ENCODE measurements around the gene SHOC2.

The SHOC2 gene

GRCh38 chr10:110883924-110884323, 35.5 kb upstream of the SHOC2 start:
- H3K18ac ChIP-seq (ENCODE audit: low read depth in 1 of 2, low read length in 2 of 2), result no peak overlapping the region
- H2BK5ac ChIP-seq (ENCODE audit: low read depth, low read length, poor library complexity, severe bottlenecking), result peak overlapping the region; percentile 31
- no peak for DNase-seq
- no peak overlapping the region for H2AK5ac ChIP-seq (ENCODE audit: low read length, severe bottlenecking)
- H3K14ac ChIP-seq (ENCODE audit: low read length in 2 of 2), result no peak overlapping the region
- H3K27me3 ChIP-seq (ENCODE audit: control insufficient read depth in 1 of 2, insufficient read depth in 1 of 2, low read length in 2 of 2), result no peaks in the 10 kb centered on the region
- H3K23ac ChIP-seq (ENCODE audit: low read length in 2 of 2), result no peak overlapping the region
- H2BK15ac ChIP-seq (ENCODE audit: low read depth, poor library complexity, severe bottlenecking), result no peak overlapping the region
- H3K36me3 ChIP-seq (ENCODE audit: control insufficient read depth in 1 of 2, insufficient read depth in 2 of 2, low read depth in 1 of 2, low read length in 2 of 2), result peaks cover 6 to 99% of the 10 kb centered on the region in 2 experiments
- peaks cover 2% of the 10 kb centered on the region for H3K4me1 ChIP-seq (ENCODE audit: control insufficient read depth, insufficient read depth, low read depth, low read length)
- H3K9me3 ChIP-seq (ENCODE audit: control insufficient read depth, low read length), result no peaks in the 10 kb centered on the region
- H2BK12ac ChIP-seq (ENCODE audit: low read length in 2 of 2), result no peak overlapping the region
- H4K91ac ChIP-seq (ENCODE audit: low read length), result no peak overlapping the region
- H3K79me1 ChIP-seq (replicated peaks; ENCODE audit: low read length, poor library complexity, severe bottlenecking), result peaks cover 2% of the 10 kb centered on the region
- H3K9ac ChIP-seq (ENCODE audit: low read length), result no peak overlapping the region
- H3K4me2 ChIP-seq (ENCODE audit: low read length, poor library complexity, severe bottlenecking), result peak overlapping the region; percentile 50
- WGBS, result 90% methylated on average over 10 of the region's 10 CpGs
- no peak overlapping the region for H2BK120ac ChIP-seq (ENCODE audit: low read depth, low read length)
- no peak overlapping the region for H2AFZ ChIP-seq (ENCODE audit: low read depth, low read length)
- H4K8ac ChIP-seq (ENCODE audit: low read length), result no peak overlapping the region
- no peak overlapping the region for H3K4ac ChIP-seq (ENCODE audit: low read depth in 1 of 2, low read length in 2 of 2)
- no peak overlapping the region for H3K4me3 ChIP-seq (ENCODE audit: insufficient read depth in 1 of 2, low read depth in 1 of 2, low read length in 2 of 2)
- H3K27ac ChIP-seq (ENCODE audit: low read length, poor library complexity, severe bottlenecking), result peak overlapping the region; percentile 54

- Histone ChIP-seq H3K36me3 (ENCODE audit: control insufficient read depth in 1 of 2, insufficient read depth in 2 of 2, low read depth in 1 of 2, low read length in 2 of 2) (peaks cover 3 to 98% of the 10 kb centered on the region in 2 experiments), H3K4ac (ENCODE audit: low read depth in 1 of 2, low read length in 2 of 2) (no peak overlapping the region), H3K27ac (ENCODE audit: low read length, poor library complexity, severe bottlenecking) (no peak overlapping the region), H2AK5ac (ENCODE audit: low read length, severe bottlenecking) (no peak overlapping the region), H3K79me1 (replicated peaks; ENCODE audit: low read length, poor library complexity, severe bottlenecking) (peaks cover 2% of the 10 kb centered on the region), H3K4me1 (ENCODE audit: control insufficient read depth, insufficient read depth, low read depth, low read length) (peaks cover 2% of the 10 kb centered on the region), H4K91ac (ENCODE audit: low read length) (no peak overlapping the region), H3K9ac (ENCODE audit: low read length) (no peak overlapping the region), H4K8ac (ENCODE audit: low read length) (no peak overlapping the region), H2BK120ac (ENCODE audit: low read depth, low read length) (no peak overlapping the region), H3K27me3 (ENCODE audit: control insufficient read depth in 1 of 2, insufficient read depth in 1 of 2, low read length in 2 of 2) (no peaks in the 10 kb centered on the region), H2BK15ac (ENCODE audit: low read depth, poor library complexity, severe bottlenecking) (no peak overlapping the region), H3K4me3 (ENCODE audit: insufficient read depth in 1 of 2, low read depth in 1 of 2, low read length in 2 of 2) (no peak overlapping the region), H3K18ac (ENCODE audit: low read depth in 1 of 2, low read length in 2 of 2) (no peak overlapping the region), H3K14ac (ENCODE audit: low read length in 2 of 2) (no peak overlapping the region), H2BK5ac (ENCODE audit: low read depth, low read length, poor library complexity, severe bottlenecking) (no peak overlapping the region), H2AFZ (ENCODE audit: low read depth, low read length) (no peak overlapping the region), H3K9me3 (ENCODE audit: control insufficient read depth, low read length) (no peaks in the 10 kb centered on the region), H3K4me2 (ENCODE audit: low read length, poor library complexity, severe bottlenecking) (no peak overlapping the region), H2BK12ac (ENCODE audit: low read length in 2 of 2) (no peak overlapping the region), H3K23ac (ENCODE audit: low read length in 2 of 2) (no peak overlapping the region)
- no peak for DNase-seq
- WGBS, result 67% methylated on average over 4 of the region's 5 CpGs
These were observed 33.3 kb upstream of the SHOC2 start for GRCh38 chr10:110885932-110886674.

- Histone ChIP-seq H3K23ac (ENCODE audit: low read length in 2 of 2) (no peak overlapping the region), H3K27me3 (ENCODE audit: control insufficient read depth in 1 of 2, insufficient read depth in 1 of 2, low read length in 2 of 2) (no peaks in the 10 kb centered on the region), H2BK120ac (ENCODE audit: low read depth, low read length) (no peak overlapping the region), H3K4me1 (ENCODE audit: control insufficient read depth, insufficient read depth, low read depth, low read length) (peaks cover 2% of the 10 kb centered on the region), H3K18ac (ENCODE audit: low read depth in 1 of 2, low read length in 2 of 2) (no peak overlapping the region), H3K36me3 (ENCODE audit: control insufficient read depth in 1 of 2, insufficient read depth in 2 of 2, low read depth in 1 of 2, low read length in 2 of 2) (peaks cover 0 to 98% of the 10 kb centered on the region in 2 experiments), H3K4me2 (ENCODE audit: low read length, poor library complexity, severe bottlenecking) (no peak overlapping the region), H3K9me3 (ENCODE audit: control insufficient read depth, low read length) (no peaks in the 10 kb centered on the region), H3K14ac (ENCODE audit: low read length in 2 of 2) (no peak overlapping the region), H2AK5ac (ENCODE audit: low read length, severe bottlenecking) (no peak overlapping the region), H3K27ac (ENCODE audit: low read length, poor library complexity, severe bottlenecking) (no peak overlapping the region), H2BK5ac (ENCODE audit: low read depth, low read length, poor library complexity, severe bottlenecking) (no peak overlapping the region), H3K4ac (ENCODE audit: low read depth in 1 of 2, low read length in 2 of 2) (no peak overlapping the region), H3K9ac (ENCODE audit: low read length) (no peak overlapping the region), H2BK12ac (ENCODE audit: low read length in 2 of 2) (no peak overlapping the region), H4K91ac (ENCODE audit: low read length) (no peak overlapping the region), H2AFZ (ENCODE audit: low read depth, low read length) (no peak overlapping the region), H3K79me1 (replicated peaks; ENCODE audit: low read length, poor library complexity, severe bottlenecking) (no peaks in the 10 kb centered on the region), H3K4me3 (ENCODE audit: insufficient read depth in 1 of 2, low read depth in 1 of 2, low read length in 2 of 2) (no peak overlapping the region), H2BK15ac (ENCODE audit: low read depth, poor library complexity, severe bottlenecking) (no peak overlapping the region), H4K8ac (ENCODE audit: low read length) (no peak overlapping the region)
- WGBS, result no CpG with 5 or more reads among the region's 1 CpG
- no peak for DNase-seq
These were observed 31.8 kb upstream of the SHOC2 start for GRCh38 chr10:110887560-110887959.

- H3K23ac ChIP-seq (ENCODE audit: low read length in 2 of 2), result no peak overlapping the region
- H3K27ac ChIP-seq (ENCODE audit: low read length, poor library complexity, severe bottlenecking), result no peak overlapping the region
- no peaks in the 10 kb centered on the region for H3K4me1 ChIP-seq (ENCODE audit: control insufficient read depth, insufficient read depth, low read depth, low read length)
- H4K91ac ChIP-seq (ENCODE audit: low read length), result no peak overlapping the region
- H3K4me2 ChIP-seq (ENCODE audit: low read length, poor library complexity, severe bottlenecking), result no peak overlapping the region
- H3K14ac ChIP-seq (ENCODE audit: low read length in 2 of 2), result no peak overlapping the region
- no peak overlapping the region for H2BK120ac ChIP-seq (ENCODE audit: low read depth, low read length)
- no peak overlapping the region for H4K8ac ChIP-seq (ENCODE audit: low read length)
- DNase-seq, result no peak
- H3K9me3 ChIP-seq (ENCODE audit: control insufficient read depth, low read length), result no peaks in the 10 kb centered on the region
- H2AK5ac ChIP-seq (ENCODE audit: low read length, severe bottlenecking), result no peak overlapping the region
- WGBS, result 100% methylated on average over 1 of the region's 3 CpGs
- H2AFZ ChIP-seq (ENCODE audit: low read depth, low read length), result no peak overlapping the region
- H3K18ac ChIP-seq (ENCODE audit: low read depth in 1 of 2, low read length in 2 of 2), result no peak overlapping the region
- no peak overlapping the region for H3K4me3 ChIP-seq (ENCODE audit: insufficient read depth in 1 of 2, low read depth in 1 of 2, low read length in 2 of 2)
- no peak overlapping the region for H2BK5ac ChIP-seq (ENCODE audit: low read depth, low read length, poor library complexity, severe bottlenecking)
- H3K4ac ChIP-seq (ENCODE audit: low read depth in 1 of 2, low read length in 2 of 2), result no peak overlapping the region
- no peaks in the 10 kb centered on the region for H3K27me3 ChIP-seq (ENCODE audit: control insufficient read depth in 1 of 2, insufficient read depth in 1 of 2, low read length in 2 of 2)
- no peak overlapping the region for H2BK12ac ChIP-seq (ENCODE audit: low read length in 2 of 2)
- H3K9ac ChIP-seq (ENCODE audit: low read length), result no peak overlapping the region
- H2BK15ac ChIP-seq (ENCODE audit: low read depth, poor library complexity, severe bottlenecking), result no peak overlapping the region
- H3K79me1 ChIP-seq (replicated peaks; ENCODE audit: low read length, poor library complexity, severe bottlenecking), result peaks cover 5% of the 10 kb centered on the region
- peaks cover 0 to 96% of the 10 kb centered on the region in 2 experiments for H3K36me3 ChIP-seq (ENCODE audit: control insufficient read depth in 1 of 2, insufficient read depth in 2 of 2, low read depth in 1 of 2, low read length in 2 of 2)
These were observed 26.7 kb upstream of the SHOC2 start for GRCh38 chr10:110892602-110893288.

All from mesenchymal stem cell (in vitro differentiated cells and primary cell).